Thymus (tissue), 11 donors: ENCODE data around the gene SPIB. TPM values are rescaled to one million over a fixed set of nuclear protein-coding genes. Genes with fewer than 3 reads are reported as not detected.
"Not testable (repeated sequence)": the region's sequence is repeated elsewhere in the genome, so short reads cannot be mapped to it uniquely, and the experiment has no call there.

Experiments
- DNase-seq, 9 donors: peaks; one replicate each; pipeline ENCODE4 v3.0.0-alpha.2; 2013; ENCODE audit warnings: low spot score in 9 of 9, low read depth in 6 of 9, missing footprints in 1 of 9
- H3K27ac ChIP-seq, 2 donors: one replicate each; pipeline ENCODE4 v1.5.1; 2013; ENCODE audit warnings: control low read depth in 1 of 2, low read depth in 1 of 2, low read length in 1 of 2, mild to moderate bottlenecking in 1 of 2, moderate library complexity in 1 of 2
- H3K27me3 ChIP-seq, 2 donors: one replicate each; pipeline ENCODE4 v1.5.1; 2013; ENCODE audit warnings: low read length in 1 of 2; ENCODE audit not compliant: control insufficient read depth in 2 of 2, insufficient read depth in 1 of 2
- H3K36me3 ChIP-seq, 2 donors: one replicate each; pipeline ENCODE4 v1.5.1; 2013; ENCODE audit warnings: low read length in 1 of 2, mild to moderate bottlenecking in 1 of 2, moderate library complexity in 1 of 2; ENCODE audit not compliant: control insufficient read depth in 2 of 2, insufficient read depth in 2 of 2
- H3K4me1 ChIP-seq, 2 donors: one replicate each; pipeline ENCODE4 v1.5.1; 2013; ENCODE audit warnings: low read length in 2 of 2; ENCODE audit not compliant: control insufficient read depth in 2 of 2, insufficient read depth in 2 of 2
- H3K4me3 ChIP-seq, 2 donors: one replicate each; pipeline ENCODE4 v1.5.1; 2013; ENCODE audit warnings: low read length in 2 of 2, control low read depth in 1 of 2, mild to moderate bottlenecking in 1 of 2
- H3K9me3 ChIP-seq, 2 donors: one replicate each; pipeline ENCODE4 v1.5.1; 2013; ENCODE audit warnings: low read length in 1 of 2, mild to moderate bottlenecking in 1 of 2; ENCODE audit not compliant: control insufficient read depth in 2 of 2, insufficient read depth in 1 of 2
- WGBS: extraction: QIAGEN DNeasy Blood & Tissue Kit; methylation state at CpG from one replicate; pipeline ENCODE4 v1.1.7; 2013; 5-methylcytosine and 5-hydroxymethylcytosine counted together
- polyA plus RNA-seq: library from polyadenylated mRNA; stranded (reverse); fragments of 200-250 nt; gene quantifications from one replicate; pipeline ENCODE4 v1.2.3, GENCODE V29; 2013
- total RNA-seq: library from RNA; stranded (reverse); fragments of 120-200 nt; gene quantifications from one replicate; pipeline ENCODE4 v1.2.4, GENCODE V29; 2013
- donor health status: healthy.

SPIB gene
- total and polyA plus RNA-seq, 2 donors = 8.1 to 14.8 TPM

- DNase-seq = no peak
- no peak overlapping the region for H3K4me3 ChIP-seq
Observed at GRCh38 chr19:50387176-50387867, 31.4 kb upstream of the SPIB start.

GRCh38 chr19:50387868-50388245, 30.9 kb upstream of the SPIB start:
- peaks cover 12 to 19% of the 10 kb centered on the region in 2 donors for H3K36me3 ChIP-seq
- DNase-seq = no peak
- WGBS = 98% methylated on average over 8 of the region's 8 CpGs
- H3K27me3 ChIP-seq = no peaks in the 10 kb centered on the region
- no peak overlapping the region for H3K27ac ChIP-seq
- H3K4me3 ChIP-seq = no peak overlapping the region
- no peaks in the 10 kb centered on the region for H3K9me3 ChIP-seq
- peaks cover 9 to 16% of the 10 kb centered on the region in 2 donors for H3K4me1 ChIP-seq

More at GRCh38 chr19:50387176-50387867, 31.4 kb upstream of the SPIB start:
- Histone ChIP-seq H3K27ac (no peak overlapping the region), H3K36me3 (peaks cover 17 to 25% of the 10 kb centered on the region in 2 donors), H3K27me3 (no peaks in the 10 kb centered on the region), H3K4me1 (peaks cover 9 to 16% of the 10 kb centered on the region in 2 donors), H3K9me3 (no peaks in the 10 kb centered on the region)
- 94% methylated on average over 21 of the region's 21 CpGs for WGBS

GRCh38 chr19:50390295-50390694, 28.4 kb upstream of the SPIB start:
- H3K27ac ChIP-seq, H3K4me3 ChIP-seq, H3K27me3 ChIP-seq, H3K9me3 ChIP-seq, H3K4me1 ChIP-seq, DNase-seq: not testable (repeated sequence)
- peaks cover 16 to 21% of the 10 kb centered on the region in 2 donors for H3K36me3 ChIP-seq
- WGBS = over 99% methylated on average over 3 of the region's 3 CpGs

GRCh38 chr19:50390952-50391351, 27.8 kb upstream of the SPIB start:
- H3K4me3 ChIP-seq, H3K9me3 ChIP-seq, H3K4me1 ChIP-seq, H3K27ac ChIP-seq, H3K27me3 ChIP-seq, DNase-seq: not testable (repeated sequence)
- WGBS = 97% methylated on average over 22 of the region's 23 CpGs
- H3K36me3 ChIP-seq = peaks cover 16 to 21% of the 10 kb centered on the region in 2 donors

- Histone ChIP-seq H3K27me3 (no peaks in the 10 kb centered on the region), H3K27ac (no peak overlapping the region), H3K36me3 (peaks cover 8 to 11% of the 10 kb centered on the region in 2 donors), H3K9me3 (no peaks in the 10 kb centered on the region), H3K4me1 (no peaks in the 10 kb centered on the region), H3K4me3 (no peak overlapping the region)
- 95% methylated on average over 5 of the region's 5 CpGs for WGBS
- no peak for DNase-seq
Observed at GRCh38 chr19:50392759-50393158, 26.0 kb upstream of the SPIB start.

GRCh38 chr19:50393589-50393988, 25.1 kb upstream of the SPIB start:
- peaks cover 7 to 11% of the 10 kb centered on the region in 2 donors for H3K36me3 ChIP-seq
- no peak overlapping the region for H3K27ac ChIP-seq
- no peaks in the 10 kb centered on the region for H3K27me3 ChIP-seq
- H3K4me3 ChIP-seq = no peak overlapping the region
- WGBS = 100% methylated on average over 4 of the region's 4 CpGs
- DNase-seq = no peak
- no peaks in the 10 kb centered on the region for H3K4me1 ChIP-seq
- H3K9me3 ChIP-seq = no peaks in the 10 kb centered on the region

GRCh38 chr19:50394017-50394416, 24.7 kb upstream of the SPIB start:
- no peaks in the 10 kb centered on the region for H3K4me1 ChIP-seq
- no peaks in the 10 kb centered on the region for H3K27me3 ChIP-seq
- no peak overlapping the region for H3K27ac ChIP-seq
- DNase-seq = no peak
- H3K9me3 ChIP-seq = no peaks in the 10 kb centered on the region
- peaks cover 6 to 13% of the 10 kb centered on the region in 2 donors for H3K36me3 ChIP-seq
- 97% methylated on average over 9 of the region's 9 CpGs for WGBS
- no peak overlapping the region for H3K4me3 ChIP-seq

GRCh38 chr19:50398675-50399367, 19.9 kb upstream of the SPIB start:
- Histone ChIP-seq H3K9me3 (no peaks in the 10 kb centered on the region), H3K36me3 (peaks cover 17 to 35% of the 10 kb centered on the region in 2 donors), H3K27ac (no peak overlapping the region), H3K4me1 (no peaks in the 10 kb centered on the region), H3K27me3 (no peaks in the 10 kb centered on the region), H3K4me3 (no peak overlapping the region)
- no peak for DNase-seq
- 99% methylated on average over 13 of the region's 13 CpGs for WGBS

GRCh38 chr19:50399368-50399745, 19.4 kb upstream of the SPIB start:
- DNase-seq = no peak
- H3K4me3 ChIP-seq = no peak overlapping the region
- no peaks in the 10 kb centered on the region for H3K9me3 ChIP-seq
- H3K4me1 ChIP-seq = no peaks in the 10 kb centered on the region
- H3K36me3 ChIP-seq = peaks cover 14 to 33% of the 10 kb centered on the region in 2 donors
- WGBS = over 99% methylated on average over 10 of the region's 10 CpGs
- no peak overlapping the region for H3K27ac ChIP-seq
- H3K27me3 ChIP-seq = no peaks in the 10 kb centered on the region
